ENCODE data around the gene DCXR.
"Not testable (repeated sequence)": the region's sequence is repeated elsewhere in the genome, so short reads cannot be mapped to it uniquely, and the experiment has no call there.

DCXR gene

DNA sequence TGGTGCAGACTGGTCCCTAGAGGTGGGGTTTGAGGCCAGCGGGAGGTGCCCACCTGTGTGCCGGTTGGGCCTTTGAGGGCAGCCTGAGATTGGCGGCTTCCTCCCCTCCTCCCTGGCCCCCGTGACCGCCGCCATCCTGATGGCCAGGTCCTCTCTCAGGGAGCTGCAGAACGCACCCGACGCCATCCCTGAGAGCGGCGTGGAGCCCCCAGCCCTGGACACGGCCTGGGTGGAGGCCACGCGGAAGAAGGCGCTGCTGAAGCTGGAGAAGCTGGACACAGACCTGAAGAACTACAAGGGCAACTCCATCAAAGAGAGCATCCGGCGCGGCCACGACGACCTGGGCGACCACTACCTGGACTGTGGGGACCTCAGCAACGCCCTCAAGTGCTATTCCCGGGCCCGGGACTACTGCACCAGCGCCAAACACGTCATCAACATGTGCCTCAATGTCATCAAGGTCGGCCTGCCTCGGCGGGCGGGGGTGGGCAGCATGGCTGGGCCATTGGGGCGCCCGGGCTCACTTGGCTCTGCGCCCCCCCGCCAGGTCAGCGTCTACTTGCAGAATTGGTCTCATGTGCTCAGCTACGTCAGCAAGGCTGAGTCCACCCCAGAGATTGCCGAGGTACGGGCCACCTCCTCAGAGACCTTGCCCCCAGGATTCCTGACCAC is 17.0 kb upstream of the DCXR start:
- DNase-seq, result no peak

- no peak for DNase-seq
Measured at GRCh38 chr17:82053556-82054263, 16.2 kb upstream of the DCXR start.

DNA sequence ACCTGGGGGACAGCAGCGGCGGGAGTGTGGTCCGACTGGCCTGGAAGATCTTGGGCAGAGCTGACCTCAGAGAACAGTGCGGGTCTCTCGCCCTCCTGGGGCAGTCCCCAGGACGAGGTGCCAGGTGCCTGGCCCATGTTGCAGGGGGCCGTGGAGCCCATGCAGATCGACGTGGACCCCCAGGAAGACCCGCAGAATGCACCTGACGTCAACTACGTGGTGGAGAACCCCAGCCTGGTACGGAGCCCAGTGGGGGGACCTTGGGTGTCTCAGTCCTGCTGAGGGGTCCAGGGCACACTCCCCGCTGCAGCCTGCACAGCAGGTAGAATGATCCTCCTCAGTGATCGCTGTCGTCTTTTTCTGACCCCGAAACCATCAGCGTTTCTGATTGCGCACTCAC is 15.6 kb upstream of the DCXR start:
- no peak for DNase-seq

DNA sequence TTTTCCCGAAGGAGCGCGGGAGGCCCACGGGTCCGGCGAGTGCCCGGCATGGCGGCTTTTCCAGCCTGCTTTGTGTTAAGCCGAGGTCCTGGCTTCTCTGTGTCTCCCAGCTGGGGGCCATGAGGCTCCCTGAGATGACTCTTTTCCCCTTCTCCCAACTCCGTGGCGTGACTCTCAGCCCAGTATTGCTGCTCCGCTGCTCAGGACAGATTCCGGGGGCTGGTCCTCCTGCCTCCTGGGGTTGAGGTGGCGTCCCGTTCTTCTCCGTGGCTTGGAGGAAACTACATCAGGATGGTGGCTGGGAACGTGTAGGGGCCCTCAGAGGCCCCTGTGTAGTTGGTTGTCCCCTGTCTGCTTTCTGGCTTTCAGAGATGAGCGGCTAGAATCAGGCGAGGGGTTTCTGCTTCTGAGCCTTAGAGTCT is 15.2 kb upstream of the DCXR start:
- no peak for DNase-seq

- no peak for DNase-seq
Measured at GRCh38 chr17:82051776-82052637, 14.5 kb upstream of the DCXR start, which contains the start of the genes GPS1 and RFNG. Gene GPS1, plus strand, starts transcription at chr17:82051898. Its CDS starts 34 bp downstream, at chr17:82051932. Gene RFNG, minus strand, starts transcription at chr17:82051811. Its CDS starts 45 bp downstream, at chr17:82051766.

DNA sequence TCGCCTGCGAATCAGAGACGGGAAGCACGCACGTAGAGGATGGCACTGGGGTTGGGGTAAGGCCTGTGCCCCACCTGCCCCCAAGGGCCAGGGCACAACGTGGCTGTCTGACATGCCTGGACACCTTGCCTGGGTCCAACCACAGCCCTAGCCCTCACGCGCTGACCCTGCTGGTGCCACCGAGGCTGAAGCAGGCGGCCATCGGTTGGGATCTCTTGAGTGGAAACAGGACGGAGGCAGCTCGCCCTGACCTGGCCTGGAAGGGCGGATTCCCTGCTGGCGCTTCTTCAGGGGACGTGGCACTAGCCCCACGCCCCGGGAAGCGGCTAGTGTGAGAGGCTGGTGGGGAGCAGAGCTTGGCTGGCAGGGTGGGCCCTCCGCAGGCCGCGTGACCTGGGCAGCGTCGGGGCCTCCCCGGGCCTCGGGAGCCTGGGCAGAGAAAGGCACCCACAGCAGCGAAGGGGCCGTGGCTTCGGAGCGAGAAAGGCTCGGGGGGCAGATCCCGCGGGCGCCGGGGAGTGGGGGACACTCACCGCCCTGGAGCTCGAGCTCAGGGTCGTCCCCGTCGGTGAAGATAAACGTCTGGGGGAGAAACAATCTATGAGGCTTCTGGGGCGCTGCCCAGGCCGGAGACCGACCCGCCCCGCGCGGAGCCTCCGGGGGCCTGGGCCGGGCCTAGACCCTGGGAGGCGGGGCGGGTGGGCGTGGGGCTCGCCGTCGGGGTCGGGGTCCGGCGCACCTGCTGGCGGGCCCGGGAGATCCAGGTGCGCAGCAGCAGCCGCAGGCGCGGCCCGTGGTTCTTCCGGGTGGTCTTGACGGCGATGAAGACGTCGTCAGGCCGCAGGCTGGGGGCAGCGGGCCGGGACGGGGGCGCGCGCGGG is 13.5 kb upstream of the DCXR start:
- no peak for DNase-seq

GRCh38 chr17:82050152-82050760 is 12.8 kb upstream of the DCXR start:
- DNase-seq, result no peak

DNA sequence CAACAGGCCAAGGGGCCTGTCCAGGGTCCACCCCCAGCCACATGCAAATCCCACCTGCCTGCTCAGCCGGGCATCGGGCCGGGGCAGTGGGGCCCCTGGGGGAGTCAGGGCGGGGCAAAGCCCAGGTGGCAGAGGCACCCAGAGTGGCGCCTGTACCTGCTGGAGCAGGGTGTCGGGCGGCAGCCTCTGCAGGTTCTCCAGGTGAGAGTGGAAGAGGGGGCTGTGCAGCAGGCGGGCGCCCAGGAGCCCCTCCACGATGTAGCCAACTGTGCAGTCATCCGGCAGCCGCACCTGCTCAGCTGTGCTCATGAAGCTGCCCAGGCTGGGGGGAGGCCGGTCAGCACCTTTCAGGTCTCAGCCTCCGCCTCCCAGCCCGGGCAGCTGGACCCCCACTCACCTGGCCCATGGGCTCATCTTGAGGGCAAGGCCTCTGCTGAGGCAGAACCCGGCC is 12.0 kb upstream of the DCXR start:
- no peak for DNase-seq

DNA sequence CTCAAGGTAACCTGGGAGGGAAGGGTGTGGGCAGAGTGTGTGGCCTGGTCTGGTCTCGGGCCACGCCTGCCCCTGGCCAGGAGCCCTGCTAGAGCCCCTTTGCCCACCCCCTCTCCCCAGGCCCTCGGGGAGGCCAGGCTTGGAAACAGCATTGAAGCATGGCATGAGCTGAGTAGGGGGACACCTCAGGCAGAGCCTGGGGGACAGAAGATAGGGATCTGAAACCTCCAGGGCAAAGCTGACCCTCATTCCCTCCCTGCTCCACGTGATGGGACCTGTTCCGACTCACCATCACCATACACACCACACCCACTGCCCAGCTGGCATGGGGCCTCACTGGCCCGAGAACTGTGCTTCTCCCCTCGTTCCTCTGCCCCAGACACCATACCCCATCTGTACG is 11.6 kb upstream of the DCXR start:
- DNase-seq, result no peak

DNA sequence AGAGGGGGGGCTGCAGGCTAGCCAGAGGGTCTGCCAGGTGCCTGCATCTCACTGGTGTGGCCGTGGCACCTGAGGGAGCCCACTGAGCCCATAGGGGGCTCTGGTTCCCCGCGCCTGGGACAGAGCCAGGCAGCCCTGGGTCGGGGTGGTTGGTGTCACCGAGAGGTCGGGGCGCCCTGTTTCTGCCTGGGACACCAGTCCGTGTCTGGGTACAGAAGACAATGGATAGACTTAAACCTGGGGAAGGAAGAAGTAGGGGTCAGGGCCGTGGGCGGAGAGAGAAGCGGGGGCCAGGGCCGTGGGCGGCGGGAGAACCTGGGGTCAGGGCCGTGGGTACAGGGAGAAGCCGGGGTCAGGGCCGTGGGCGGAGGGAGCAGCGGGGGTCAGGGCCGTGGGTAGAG is 11.1 kb upstream of the DCXR start:
- no peak for DNase-seq

GRCh38 chr17:82047914-82048570 is 10.5 kb upstream of the DCXR start:
- DNase-seq, result no peak

DNA sequence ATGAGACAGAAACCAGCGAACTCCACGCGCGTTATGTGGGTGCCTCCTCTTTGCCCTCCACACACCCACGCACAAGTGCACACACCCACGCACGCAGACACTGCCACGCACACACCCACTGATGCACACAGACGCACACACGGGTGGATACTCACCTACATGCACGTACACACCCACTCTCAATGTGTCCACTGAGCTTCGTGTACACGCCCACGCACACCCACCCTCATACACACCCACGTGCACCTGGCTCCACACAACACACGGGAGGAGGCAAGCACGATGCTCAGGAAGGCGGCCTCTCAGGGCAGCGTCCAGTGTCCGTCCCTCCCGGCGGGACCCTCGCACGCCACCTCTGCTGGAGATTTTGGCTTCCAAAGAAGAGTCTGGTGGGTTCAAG is 9.9 kb upstream of the DCXR start:
- no peak for DNase-seq

DNA sequence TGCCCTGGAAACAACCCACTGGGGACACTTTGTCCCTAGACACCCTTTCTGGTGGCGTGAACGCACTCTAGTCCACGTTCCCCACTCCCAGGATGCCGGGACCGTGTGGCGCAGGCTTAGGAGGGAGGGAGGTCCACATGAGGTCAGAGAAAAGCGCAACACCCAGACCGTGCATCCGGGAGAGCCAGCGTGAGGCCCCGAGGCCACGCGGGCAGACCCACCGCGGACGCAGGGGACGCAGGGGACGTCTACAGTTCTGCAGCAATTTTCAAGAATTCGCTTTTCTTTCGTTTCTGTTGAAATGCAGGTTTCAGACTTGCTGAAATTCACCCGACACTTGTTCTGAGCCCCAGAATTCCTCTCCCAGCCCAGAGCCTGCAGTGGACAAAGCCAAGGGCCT is 9.4 kb upstream of the DCXR start:
- DNase-seq, result no peak

- no peak for DNase-seq
Measured at GRCh38 chr17:82045936-82046484, 8.5 kb upstream of the DCXR start.

GRCh38 chr17:82043507-82043906 is 6.0 kb upstream of the DCXR start:
- DNase-seq, result no peak

- DNase-seq, result no peak
Measured at GRCh38 chr17:82042649-82043048, 5.2 kb upstream of the DCXR start.

- DNase-seq, result no peak
Measured at GRCh38 chr17:82041144-82041814, 3.8 kb upstream of the DCXR start.

DNA sequence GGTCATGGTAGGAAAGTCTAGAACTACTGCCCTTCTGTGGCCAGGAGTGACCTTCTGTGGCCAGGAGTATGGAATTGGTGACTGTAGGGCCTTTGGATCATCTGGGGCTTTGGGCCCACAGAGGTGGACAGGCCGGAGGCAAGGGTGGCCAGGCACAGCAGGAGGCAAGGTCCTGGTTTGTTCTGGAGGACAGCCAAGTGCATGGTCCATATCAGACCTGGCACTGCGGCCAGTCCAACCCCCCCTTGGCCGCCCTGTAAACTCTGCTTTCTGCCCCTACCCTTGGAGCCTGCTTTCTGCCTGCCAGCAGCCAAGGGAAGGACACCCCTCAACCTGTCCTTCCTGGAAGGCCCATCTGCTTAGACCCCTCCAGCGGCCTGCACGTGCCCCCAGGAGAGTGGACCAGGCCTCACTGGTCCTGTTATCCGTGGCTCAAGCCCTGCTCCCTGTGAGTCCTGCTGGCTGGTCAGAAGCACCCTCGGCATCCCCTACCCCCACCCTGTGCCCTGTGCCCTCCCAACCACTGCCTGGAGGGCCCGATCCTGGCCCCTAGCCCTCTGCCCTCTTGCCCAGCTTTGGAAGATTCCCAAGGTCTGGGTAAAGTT is 2.3 kb upstream of the DCXR start:
- DNase-seq, result no peak

- not testable (repeated sequence) for DNase-seq
Measured at GRCh38 chr17:82038796-82039409, 1.4 kb upstream of the DCXR start.

DNA sequence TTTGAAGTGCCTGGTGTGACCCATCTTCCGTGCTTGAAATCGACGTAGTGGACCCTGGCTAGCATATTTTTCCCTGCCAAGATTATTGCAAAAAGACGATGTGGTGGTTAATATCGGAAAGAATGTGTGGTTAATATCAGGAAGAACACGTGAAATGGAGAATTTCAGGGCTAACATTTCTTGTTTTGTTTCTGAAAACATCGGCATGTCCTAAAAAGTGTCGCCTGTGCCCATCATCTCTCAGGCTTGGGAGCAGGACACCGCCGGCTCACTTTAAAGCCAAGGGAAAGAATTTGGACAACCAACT is 345 bp upstream of the DCXR start:
- no peak for DNase-seq

Data from SIG-M5 (cell line).